GM12891 (cell line): ENCODE results near the gene ESYT3.

Experiments used
- POLR2A ChIP-seq: IDR thresholded peaks from 2 replicates; pipeline ENCODE4 v1.6.1; 2011; ENCODE audit warnings: low read depth, low read length, control low read depth
- POLR2AphosphoS5 ChIP-seq: IDR thresholded peaks from 2 replicates; pipeline ENCODE4 v1.6.1; 2011; ENCODE audit warnings: low read depth, low read length, control low read depth

GRCh38 chr3:138396752-138397410 lies 37.5 kb upstream of the ESYT3 start:
- TF ChIP-seq POLR2AphosphoS5 (no peak), POLR2A (no peak)
